ENCODE measurements around the gene CHADL.
"Not testable (repeated sequence)": the region's sequence is repeated elsewhere in the genome, so short reads cannot be mapped to it uniquely, and the experiment has no call there.

CHADL gene

GRCh38 chr22:41240377-41241132, at the start of gene CHADL:
CHADL (minus strand) TSS chr22:41240931; CDS start chr22:41240881, 50 bp downstream.
- no peak for DNase-seq (ENCODE audit: low spot score)

GRCh38 chr22:41289671-41290070, 48.9 kb upstream of the CHADL start:
- no peak for DNase-seq (ENCODE audit: low spot score)

- DNase-seq (ENCODE audit: low spot score) = no peak
Observed at GRCh38 chr22:41288245-41288946, 47.7 kb upstream of the CHADL start.

GRCh38 chr22:41286639-41287091, 45.9 kb upstream of the CHADL start:
- no peak for DNase-seq (ENCODE audit: low spot score)

GRCh38 chr22:41285820-41286638, 45.3 kb upstream of the CHADL start, which contains the start of gene RANGAP1:
RANGAP1 (minus strand) TSS chr22:41286187; CDS start chr22:41281044, 5,143 bp downstream.
- DNase-seq (ENCODE audit: low spot score) = peak; percentile 97

- peak; percentile 81 for DNase-seq (ENCODE audit: low spot score)
Observed at GRCh38 chr22:41285441-41285819, 44.7 kb upstream of the CHADL start.

GRCh38 chr22:41284465-41284864, 43.7 kb upstream of the CHADL start:
- DNase-seq (ENCODE audit: low spot score) = no peak

GRCh38 chr22:41280854-41281253, 40.1 kb upstream of the CHADL start:
- DNase-seq (ENCODE audit: low spot score) = peak; percentile 11

- DNase-seq (ENCODE audit: low spot score) = peak; percentile 11
Observed at GRCh38 chr22:41280065-41280464, 39.3 kb upstream of the CHADL start.

GRCh38 chr22:41274856-41275255, 34.1 kb upstream of the CHADL start:
- peak; percentile 8 for DNase-seq (ENCODE audit: low spot score)

GRCh38 chr22:41273128-41273527, 32.4 kb upstream of the CHADL start:
- DNase-seq (ENCODE audit: low spot score) = no peak

- peak; percentile 23 for DNase-seq (ENCODE audit: low spot score)
Observed at GRCh38 chr22:41271787-41272186, 31.1 kb upstream of the CHADL start.

GRCh38 chr22:41267958-41268357, 27.2 kb upstream of the CHADL start:
- peak; percentile 30 for DNase-seq (ENCODE audit: low spot score)

GRCh38 chr22:41264408-41264941, 23.7 kb upstream of the CHADL start:
- peak; percentile 24 for DNase-seq (ENCODE audit: low spot score)

- DNase-seq (ENCODE audit: low spot score) = peak; percentile 27
Observed at GRCh38 chr22:41263704-41264103, 23.0 kb upstream of the CHADL start.

GRCh38 chr22:41262250-41262765, 21.6 kb upstream of the CHADL start:
- DNase-seq (ENCODE audit: low spot score) = no peak

- DNase-seq (ENCODE audit: low spot score) = peak; percentile 21
Observed at GRCh38 chr22:41261541-41262249, 21.0 kb upstream of the CHADL start.

- peak; percentile 22 for DNase-seq (ENCODE audit: low spot score)
Observed at GRCh38 chr22:41260871-41261270, 20.1 kb upstream of the CHADL start.

GRCh38 chr22:41259756-41260155, 19.0 kb upstream of the CHADL start:
- not testable (repeated sequence) for DNase-seq (ENCODE audit: low spot score)

- no peak for DNase-seq (ENCODE audit: low spot score)
Observed at GRCh38 chr22:41257696-41258095, 17.0 kb upstream of the CHADL start.

All from D341Med (cell line).